Activated naive CD8-positive, alpha-beta T cell treated with anti-CD3 and anti-CD28 coated beads, Interleukin-2, amount 50 U/mL, for 24 hours (primary cell): Measurements from ENCODE around the gene KCND2.

Source experiments
- ATAC-seq: fragments of 150-1000 bp; cut with Tn5 transposase; one replicate; pipeline ENCODE4 v1.10.0; 2021
- DNase-seq: peaks from one replicate; pipeline ENCODE4 v3.0.0; 2021
- H3K27ac Mint-ChIP-seq: one replicate; pipeline ENCODE4 v1.8.0; 2021; ENCODE audit warnings: mild to moderate bottlenecking, mixed read lengths
- H3K27me3 Mint-ChIP-seq: one replicate; pipeline ENCODE4 v1.8.0; 2021; ENCODE audit warnings: mixed read lengths
- H3K36me3 Mint-ChIP-seq: one replicate; pipeline ENCODE4 v1.8.0; 2021; ENCODE audit warnings: low read depth, mixed read lengths
- H3K4me1 Mint-ChIP-seq: one replicate; pipeline ENCODE4 v1.8.0; 2021; ENCODE audit warnings: mixed read lengths
- H3K4me3 Mint-ChIP-seq: one replicate; pipeline ENCODE4 v1.8.0; 2021; ENCODE audit warnings: mild to moderate bottlenecking, moderate library complexity, mixed read lengths
- H3K9me3 Mint-ChIP-seq: one replicate; pipeline ENCODE4 v1.8.0; 2021; ENCODE audit warnings: mixed read lengths

KCND2 gene

DNA sequence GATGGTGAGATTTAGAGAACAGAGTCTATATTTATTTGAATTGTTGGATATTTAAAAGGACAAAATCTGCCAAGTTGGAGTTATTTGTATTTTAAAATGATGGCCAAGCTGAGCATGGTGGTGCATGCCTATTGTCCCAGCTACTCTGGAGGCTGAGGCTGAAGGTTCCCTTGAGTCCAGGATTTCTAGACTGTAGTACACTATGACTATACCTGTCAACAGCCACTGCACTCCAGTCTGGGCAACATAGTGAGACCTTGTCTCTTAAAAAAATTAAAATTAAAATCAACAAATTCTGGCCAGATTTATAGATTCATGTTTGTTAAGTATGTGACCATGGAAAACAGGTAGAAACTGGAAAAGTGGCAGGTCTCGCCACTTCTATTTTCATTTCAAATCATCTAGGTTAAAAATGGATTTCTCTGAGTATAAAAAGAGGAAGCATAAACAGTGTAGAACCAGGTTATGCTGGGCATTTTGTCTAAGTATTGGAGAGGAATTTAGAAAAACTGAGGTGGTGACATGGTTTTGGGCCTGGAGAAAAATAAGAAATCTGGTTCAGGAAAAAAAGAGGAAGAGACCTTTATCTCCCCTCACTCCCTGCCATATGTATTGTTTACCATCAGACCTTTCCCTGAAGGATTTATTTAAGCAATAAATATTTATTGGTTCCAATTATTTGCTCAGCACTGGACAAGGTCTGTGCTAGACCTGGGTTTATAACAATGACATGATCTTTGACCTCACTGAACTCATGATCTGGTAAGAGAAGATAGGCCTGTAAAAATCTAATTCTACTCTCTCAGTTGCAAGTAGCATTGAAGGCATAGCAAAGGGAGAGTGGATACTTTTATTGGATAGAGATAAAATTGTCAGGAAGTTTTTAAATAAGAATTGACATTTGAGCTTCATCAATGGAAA, 450.8 kb downstream of the KCND2 start:
- Mint-ChIP-seq H3K27ac (no peak overlapping the region), H3K4me1 (no peaks in the 10 kb centered on the region), H3K36me3 (no peaks in the 10 kb centered on the region), H3K27me3 (no peaks in the 10 kb centered on the region), H3K9me3 (no peaks in the 10 kb centered on the region), H3K4me3 (no peak overlapping the region)
- DNase-seq (no peak), ATAC-seq (no peak)

GRCh38 chr7:120724448-120724847, 451.5 kb downstream of the KCND2 start:
- no peaks in the 10 kb centered on the region for H3K27me3 Mint-ChIP-seq
- H3K4me1 Mint-ChIP-seq: no peaks in the 10 kb centered on the region
- no peak overlapping the region for H3K4me3 Mint-ChIP-seq
- H3K36me3 Mint-ChIP-seq: no peaks in the 10 kb centered on the region
- DNase-seq: no peak
- no peak overlapping the region for H3K27ac Mint-ChIP-seq
- ATAC-seq: no peak
- H3K9me3 Mint-ChIP-seq: no peaks in the 10 kb centered on the region

- DNase-seq (no peak), ATAC-seq (no peak)
- no peaks in the 10 kb centered on the region for H3K27me3 Mint-ChIP-seq
- no peaks in the 10 kb centered on the region for H3K9me3 Mint-ChIP-seq
- no peaks in the 10 kb centered on the region for H3K4me1 Mint-ChIP-seq
- H3K4me3 Mint-ChIP-seq: no peak overlapping the region
- no peak overlapping the region for H3K27ac Mint-ChIP-seq
- no peaks in the 10 kb centered on the region for H3K36me3 Mint-ChIP-seq
Observed at GRCh38 chr7:120724955-120725354, 452.0 kb downstream of the KCND2 start.

DNA sequence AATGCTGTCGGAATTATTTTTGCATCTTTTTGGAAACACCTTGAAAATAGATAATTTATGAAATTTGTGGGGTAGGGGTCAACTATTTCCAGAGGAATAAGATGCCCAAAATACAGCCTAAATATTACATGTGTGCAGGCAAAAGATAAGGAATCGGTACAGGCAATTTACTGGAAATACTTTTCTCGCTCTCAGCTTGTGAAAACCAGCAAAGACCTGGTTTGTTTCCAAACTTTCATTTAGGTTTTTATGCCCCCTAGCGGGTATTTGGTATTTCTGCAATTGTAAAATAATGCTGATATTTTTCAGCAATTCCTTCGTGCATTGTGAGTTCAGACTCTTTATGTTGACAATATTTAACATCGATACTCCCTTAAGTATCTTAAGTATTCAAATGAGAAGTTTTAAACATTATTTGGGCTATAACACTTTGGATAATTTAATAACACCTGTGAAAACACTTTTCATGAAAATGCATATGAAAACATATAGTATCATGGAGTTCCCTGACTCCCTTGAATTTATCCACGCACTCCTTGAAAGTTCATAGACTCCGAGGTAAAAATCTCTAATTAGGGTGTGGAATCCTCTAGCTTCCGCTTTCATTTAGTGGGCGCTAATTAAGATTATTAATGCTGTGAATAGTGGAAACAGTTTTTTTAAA, 452.5 kb downstream of the KCND2 start:
- DNase-seq (no peak), ATAC-seq (no peak)
- Mint-ChIP-seq H3K27me3 (no peaks in the 10 kb centered on the region), H3K4me1 (no peaks in the 10 kb centered on the region), H3K27ac (no peak overlapping the region), H3K9me3 (no peaks in the 10 kb centered on the region), H3K4me3 (no peak overlapping the region), H3K36me3 (no peaks in the 10 kb centered on the region)

DNA sequence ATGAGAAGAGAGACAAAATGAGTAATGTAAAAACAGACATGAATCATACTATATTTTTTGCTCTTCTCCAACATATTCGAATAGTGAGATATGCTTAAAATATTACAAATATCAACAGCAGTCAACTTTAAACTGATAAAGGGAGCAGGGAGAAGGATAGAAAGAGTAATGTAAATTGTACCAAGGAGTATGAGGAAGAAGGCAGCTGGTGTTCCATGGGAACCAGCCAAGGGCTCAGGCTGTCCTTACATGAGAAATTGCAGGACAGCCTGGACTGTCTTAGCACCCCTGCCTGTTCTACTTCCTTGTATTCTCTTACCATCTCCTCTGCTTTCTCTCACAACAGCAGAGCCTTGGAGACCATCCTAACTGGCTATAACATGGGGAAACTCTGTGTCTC, 456.3 kb downstream of the KCND2 start:
- no peaks in the 10 kb centered on the region for H3K36me3 Mint-ChIP-seq
- no peak overlapping the region for H3K27ac Mint-ChIP-seq
- peaks cover 4% of the 10 kb centered on the region for H3K27me3 Mint-ChIP-seq
- H3K4me1 Mint-ChIP-seq: no peaks in the 10 kb centered on the region
- H3K9me3 Mint-ChIP-seq: no peaks in the 10 kb centered on the region
- ATAC-seq: no peak
- no peak overlapping the region for H3K4me3 Mint-ChIP-seq
- DNase-seq: no peak

DNA sequence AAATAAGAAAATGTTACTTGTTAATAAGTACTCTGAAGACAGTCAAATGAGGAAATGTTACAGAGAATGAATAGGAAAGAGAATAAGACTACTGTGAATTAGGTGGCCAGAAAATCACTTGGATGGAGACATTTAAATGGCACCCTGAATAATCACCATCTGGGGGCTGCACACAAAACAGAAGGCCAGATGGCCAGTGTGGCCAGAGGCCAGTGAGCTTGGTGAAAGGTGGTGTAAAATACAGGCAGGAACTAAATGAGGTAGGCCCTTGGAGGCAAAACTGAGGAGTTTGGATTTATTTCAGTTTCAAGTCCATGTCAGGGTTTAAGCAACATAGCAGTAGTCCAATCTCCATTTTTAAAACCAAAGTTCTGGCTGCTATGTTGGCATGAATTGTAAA, 458.3 kb downstream of the KCND2 start:
- ATAC-seq (no peak), DNase-seq (no peak)
- peaks cover 6% of the 10 kb centered on the region for H3K27me3 Mint-ChIP-seq
- H3K27ac Mint-ChIP-seq: no peak overlapping the region
- H3K4me1 Mint-ChIP-seq: no peaks in the 10 kb centered on the region
- no peaks in the 10 kb centered on the region for H3K36me3 Mint-ChIP-seq
- no peak overlapping the region for H3K4me3 Mint-ChIP-seq
- no peaks in the 10 kb centered on the region for H3K9me3 Mint-ChIP-seq

- no peak overlapping the region for H3K4me3 Mint-ChIP-seq
- ATAC-seq: no peak
- no peaks in the 10 kb centered on the region for H3K36me3 Mint-ChIP-seq
- H3K4me1 Mint-ChIP-seq: no peaks in the 10 kb centered on the region
- no peaks in the 10 kb centered on the region for H3K9me3 Mint-ChIP-seq
- DNase-seq: no peak
- H3K27me3 Mint-ChIP-seq: peaks cover 6% of the 10 kb centered on the region
- H3K27ac Mint-ChIP-seq: no peak overlapping the region
Observed at GRCh38 chr7:120732256-120732655, 459.3 kb downstream of the KCND2 start.

DNA sequence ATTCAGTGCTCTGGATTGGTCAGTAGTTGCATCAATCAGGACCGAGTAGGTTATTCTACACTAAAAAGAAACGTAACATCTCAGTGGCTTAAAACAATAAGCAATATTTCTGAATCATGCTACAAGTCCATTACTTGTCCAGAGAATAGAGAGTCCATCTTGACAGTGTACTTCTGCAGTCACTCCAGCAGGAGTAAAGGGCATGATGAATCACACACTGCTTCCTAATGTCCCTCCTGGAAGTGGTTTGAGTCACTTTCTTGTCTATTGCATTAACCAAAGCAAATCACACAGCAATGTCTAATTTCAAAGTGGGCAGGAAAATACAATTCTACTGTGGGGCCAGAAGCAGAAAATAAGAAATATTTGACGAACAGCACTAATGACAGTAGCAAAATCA, 460.2 kb downstream of the KCND2 start:
- ATAC-seq (no peak), DNase-seq (no peak)
- Mint-ChIP-seq H3K36me3 (no peaks in the 10 kb centered on the region), H3K9me3 (no peaks in the 10 kb centered on the region), H3K4me3 (no peak overlapping the region), H3K27ac (no peak overlapping the region), H3K4me1 (no peaks in the 10 kb centered on the region), H3K27me3 (peaks cover 6% of the 10 kb centered on the region)

GRCh38 chr7:120733835-120734234, 460.9 kb downstream of the KCND2 start:
- ATAC-seq: no peak

DNA sequence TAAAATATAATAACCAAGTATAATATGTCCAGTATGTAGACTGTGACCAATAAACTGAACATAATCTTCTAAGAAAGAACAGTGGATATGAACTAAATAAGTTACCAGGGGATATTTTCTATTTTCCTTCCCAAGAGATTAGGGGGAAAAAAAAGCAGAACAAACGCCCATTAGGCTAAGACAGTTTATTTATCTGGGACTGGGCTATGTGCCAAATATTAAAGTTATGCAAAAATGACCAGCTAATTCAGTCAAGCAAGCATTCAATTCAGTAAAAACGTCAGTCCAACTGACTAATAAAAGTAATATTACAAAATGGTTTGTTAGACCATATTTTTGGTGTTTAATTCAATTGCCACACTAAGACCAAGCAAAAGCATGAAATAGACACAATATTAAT, 462.8 kb downstream of the KCND2 start:
- Mint-ChIP-seq H3K36me3 (no peaks in the 10 kb centered on the region), H3K4me3 (no peak overlapping the region), H3K4me1 (no peaks in the 10 kb centered on the region), H3K27me3 (peaks cover 6% of the 10 kb centered on the region), H3K27ac (no peak overlapping the region), H3K9me3 (no peaks in the 10 kb centered on the region)
- DNase-seq: no peak
- no peak for ATAC-seq

More at GRCh38 chr7:120733835-120734234, 460.9 kb downstream of the KCND2 start:
- Mint-ChIP-seq H3K27ac (no peak overlapping the region), H3K4me3 (no peak overlapping the region), H3K36me3 (no peaks in the 10 kb centered on the region), H3K9me3 (no peaks in the 10 kb centered on the region), H3K4me1 (no peaks in the 10 kb centered on the region), H3K27me3 (peaks cover 6% of the 10 kb centered on the region)
- DNase-seq: no peak

DNA sequence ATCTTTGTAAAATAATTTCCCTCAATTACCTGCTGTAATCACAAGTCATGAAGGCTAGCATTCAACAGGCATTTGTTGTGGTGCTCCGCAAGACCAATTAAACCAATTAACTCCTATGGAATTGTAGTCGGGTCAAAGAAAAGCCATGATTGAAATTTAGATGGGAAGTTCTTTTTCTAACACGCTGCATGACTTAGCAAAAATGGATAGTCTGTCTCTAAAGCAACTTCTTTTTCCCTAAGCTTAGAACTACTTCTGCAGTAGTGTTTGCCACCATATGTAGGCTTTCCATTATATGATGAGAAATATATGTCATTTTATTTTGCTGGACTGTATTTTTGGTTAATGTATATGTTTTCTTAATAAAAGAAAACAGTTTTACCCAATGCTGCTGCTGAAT, 465.8 kb downstream of the KCND2 start:
- no peak for DNase-seq
- Mint-ChIP-seq H3K9me3 (no peaks in the 10 kb centered on the region), H3K4me1 (no peaks in the 10 kb centered on the region), H3K27ac (no peak overlapping the region), H3K36me3 (no peaks in the 10 kb centered on the region), H3K27me3 (peaks cover 2% of the 10 kb centered on the region), H3K4me3 (no peak overlapping the region)
- no peak for ATAC-seq

GRCh38 chr7:120740348-120740747, 467.4 kb downstream of the KCND2 start:
- Mint-ChIP-seq H3K27me3 (no peaks in the 10 kb centered on the region), H3K4me3 (no peak overlapping the region), H3K4me1 (no peaks in the 10 kb centered on the region), H3K9me3 (no peaks in the 10 kb centered on the region), H3K36me3 (no peaks in the 10 kb centered on the region), H3K27ac (no peak overlapping the region)
- no peak for DNase-seq
- no peak for ATAC-seq

- Mint-ChIP-seq H3K9me3 (no peaks in the 10 kb centered on the region), H3K27me3 (no peaks in the 10 kb centered on the region), H3K27ac (no peak overlapping the region), H3K4me3 (no peak overlapping the region), H3K4me1 (no peaks in the 10 kb centered on the region), H3K36me3 (no peaks in the 10 kb centered on the region)
- ATAC-seq: no peak
- DNase-seq: no peak
Observed at GRCh38 chr7:120741371-120742042, 468.5 kb downstream of the KCND2 start.

DNA sequence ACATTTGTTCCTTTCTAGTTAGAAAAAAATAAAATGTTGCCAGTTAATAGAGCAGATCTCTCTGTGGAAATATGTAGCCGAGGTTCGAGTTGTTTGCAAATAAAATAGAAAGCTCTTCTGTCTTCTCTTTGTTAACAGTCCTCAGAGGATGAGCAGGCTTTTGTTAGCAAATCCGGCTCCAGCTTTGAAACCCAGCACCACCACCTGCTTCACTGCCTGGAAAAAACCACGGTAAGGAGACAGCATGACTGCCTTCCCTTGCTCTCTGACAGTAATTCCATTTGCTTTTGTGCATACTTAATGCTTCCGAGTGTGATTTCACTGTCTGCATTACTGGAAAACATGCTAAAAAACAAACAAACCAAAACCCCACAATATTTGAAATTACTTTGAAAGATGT, 469.4 kb downstream of the KCND2 start:
- H3K36me3 Mint-ChIP-seq: no peaks in the 10 kb centered on the region
- no peaks in the 10 kb centered on the region for H3K27me3 Mint-ChIP-seq
- no peak for ATAC-seq
- DNase-seq: no peak
- H3K27ac Mint-ChIP-seq: no peak overlapping the region
- no peaks in the 10 kb centered on the region for H3K9me3 Mint-ChIP-seq
- H3K4me1 Mint-ChIP-seq: no peaks in the 10 kb centered on the region
- no peak overlapping the region for H3K4me3 Mint-ChIP-seq

DNA sequence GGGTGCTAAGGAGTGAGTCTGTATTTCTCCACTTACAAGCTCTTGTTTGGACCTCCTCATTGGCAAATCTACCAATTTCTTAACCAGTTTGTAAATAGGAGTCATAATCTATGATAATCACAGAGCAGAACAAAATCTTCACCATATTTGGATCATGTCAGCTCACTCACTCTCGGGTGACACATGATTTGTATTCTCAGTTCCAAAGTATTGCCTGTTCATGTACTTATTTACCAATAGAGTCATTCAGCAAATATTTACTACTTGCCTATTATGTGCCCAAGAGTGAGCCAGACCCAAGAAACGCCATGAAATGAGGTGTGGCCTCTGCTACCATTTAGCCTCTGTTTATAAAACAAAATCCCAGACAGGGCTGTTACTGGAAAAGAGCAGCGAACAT, 470.2 kb downstream of the KCND2 start:
- Mint-ChIP-seq H3K9me3 (no peaks in the 10 kb centered on the region), H3K27ac (no peak overlapping the region), H3K4me3 (no peak overlapping the region), H3K4me1 (no peaks in the 10 kb centered on the region), H3K36me3 (no peaks in the 10 kb centered on the region), H3K27me3 (no peaks in the 10 kb centered on the region)
- DNase-seq (no peak), ATAC-seq (no peak)
